ENCODE data around the gene BANK1. TPM values are rescaled to one million over a fixed set of nuclear protein-coding genes. Genes with fewer than 3 reads are reported as not detected.

Gene BANK1
- total and polyA plus RNA-seq, 12 donors, result 0.08 to 1.1 (median 0.35) TPM; not detected in 3

GRCh38 chr4:101987623-101988243 is 197.2 kb downstream of the BANK1 start:
- WGBS, 2 donors, result 69% methylated on average over 5 of the region's 5 CpGs
- H3K27me3 ChIP-seq, result no peaks in the 10 kb centered on the region
- no peak overlapping the region for H3K27ac ChIP-seq
- no peak for TF ChIP-seq CTCF (IDR thresholded peaks at IDR 0.05)
- no peak overlapping the region for H3K4me3 ChIP-seq
- H3K36me3 ChIP-seq, result no peaks in the 10 kb centered on the region
- intact Hi-C loops (cut with DNase I), result no loop called here
- H3K9me3 ChIP-seq, result peaks cover 0 to 3% (median 0%) of the 10 kb centered on the region in 11 donors
- ATAC-seq (no peak), DNase-seq (no peak)
- peaks cover 0 to 1% (median 0%) of the 10 kb centered on the region in 9 donors for H3K4me1 ChIP-seq

DNA sequence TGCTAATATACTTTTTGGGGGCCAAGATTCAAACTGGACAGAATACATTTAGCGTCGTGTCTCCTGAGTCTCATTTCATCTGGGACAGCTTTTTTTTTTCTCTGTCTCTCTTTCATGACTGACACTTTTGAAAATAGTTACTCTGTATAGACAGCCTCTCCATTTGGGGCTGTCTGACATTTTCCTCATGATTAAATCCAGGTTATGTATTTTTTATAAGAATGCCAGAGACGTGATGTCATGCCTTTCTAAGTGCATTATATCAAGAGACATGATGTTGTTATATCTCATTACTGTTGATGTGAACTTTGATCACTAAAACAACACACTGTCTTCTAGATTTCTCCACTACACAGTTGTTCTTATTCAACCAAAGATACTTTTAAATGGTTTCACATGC is 199.0 kb downstream of the BANK1 start:
- DNase-seq (no peak), ATAC-seq (no peak)
- Histone ChIP-seq H3K4me3 (no peak overlapping the region), H3K4me1 (peaks cover 0 to 17% (median 0%) of the 10 kb centered on the region in 9 donors), H3K9me3 (peaks cover 0 to 4% (median 0%) of the 10 kb centered on the region in 11 donors), H3K36me3 (no peaks in the 10 kb centered on the region), H3K27me3 (no peaks in the 10 kb centered on the region), H3K27ac (no peak overlapping the region)
- no peak for TF ChIP-seq CTCF (IDR thresholded peaks at IDR 0.05)
- intact Hi-C loops (cut with DNase I), result no loop called here
- WGBS, 2 donors, result 75 to 81% methylated on average over 3 of the region's 3 CpGs

DNA sequence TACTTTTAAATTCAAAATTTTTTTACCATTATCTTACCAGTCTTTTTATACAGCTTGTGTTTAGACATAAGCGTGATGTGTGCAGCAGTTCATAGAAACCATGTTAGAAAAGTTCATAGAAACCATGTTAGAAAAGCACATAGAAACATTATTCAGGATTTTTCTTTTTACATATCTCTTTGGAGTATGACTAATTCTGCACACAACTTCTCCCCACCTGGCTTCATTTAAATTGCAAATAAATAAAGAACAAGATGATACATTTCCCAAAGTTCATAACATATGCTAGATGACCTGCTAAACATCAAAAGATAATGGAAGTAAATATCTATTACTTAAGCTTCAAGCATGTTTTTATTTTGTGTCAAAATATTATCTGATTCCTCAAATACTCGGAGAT is 201.9 kb downstream of the BANK1 start:
- no peak for TF ChIP-seq CTCF (IDR thresholded peaks at IDR 0.05)
- Histone ChIP-seq H3K4me3 (no peak overlapping the region), H3K27me3 (no peaks in the 10 kb centered on the region), H3K36me3 (no peaks in the 10 kb centered on the region), H3K9me3 (peaks cover 0 to 8% (median 0%) of the 10 kb centered on the region in 11 donors), H3K27ac (peak overlapping the region in 1 of 10 donors; percentile 13), H3K4me1 (peaks cover 0 to 17% (median 0%) of the 10 kb centered on the region in 9 donors)
- ATAC-seq (no peak), DNase-seq (no peak)
- intact Hi-C loops (cut with DNase I), result no loop called here
- 92 to 96% methylated on average over 2 of the region's 2 CpGs for WGBS, 2 donors

- no peak overlapping the region for H3K4me3 ChIP-seq
- peaks cover 0 to 17% (median 0%) of the 10 kb centered on the region in 9 donors for H3K4me1 ChIP-seq
- H3K36me3 ChIP-seq, result no peaks in the 10 kb centered on the region
- peaks cover 0 to 8% (median 0%) of the 10 kb centered on the region in 11 donors for H3K9me3 ChIP-seq
- H3K27ac ChIP-seq, result peak overlapping the region in 3 of 10 donors; percentile 13 to 17 (median 16)
- no peaks in the 10 kb centered on the region for H3K27me3 ChIP-seq
- DNase-seq (no peak), ATAC-seq (peak in 2 of 8 donors; percentile 4 to 20)
- no peak for TF ChIP-seq CTCF (IDR thresholded peaks at IDR 0.05)
- WGBS, 2 donors, result 58 to 67% methylated on average over 5 of the region's 5 CpGs
- intact Hi-C loops (cut with DNase I), result no loop called here
These were observed 202.7 kb downstream of the BANK1 start for GRCh38 chr4:101993002-101993841.
